Spinal cord (tissue), 10 donors: ENCODE data around the gene PKNOX2. TPM values are rescaled to one million over a fixed set of nuclear protein-coding genes. Genes with fewer than 3 reads are reported as not detected.
A peak's percentile ranks its signal among the peaks of the same experiment; 100 is the strongest.

Source experiments
- DNase-seq, 6 donors: peaks; one replicate each; pipeline versions ENCODE4 v3.0.0 to v3.0.0-alpha.2; 2013 to 2015; ENCODE audit warnings: low spot score in 6 of 6, low read depth in 4 of 6
- H3K27ac ChIP-seq: one replicate; pipeline ENCODE4 v1.5.1; 2013; ENCODE audit warnings: low read depth, low read length, control low read depth
- H3K27me3 ChIP-seq: one replicate; pipeline ENCODE4 v1.6.1; 2013; ENCODE audit warnings: low read length; ENCODE audit not compliant: control insufficient read depth, insufficient read depth
- H3K36me3 ChIP-seq: one replicate; pipeline ENCODE4 v1.6.1; 2013; ENCODE audit warnings: low read length; ENCODE audit not compliant: control insufficient read depth, insufficient read depth
- H3K4me1 ChIP-seq: one replicate; pipeline ENCODE4 v1.6.1; 2013; ENCODE audit warnings: low read length; ENCODE audit not compliant: control insufficient read depth, insufficient read depth
- H3K4me3 ChIP-seq: one replicate; pipeline ENCODE4 v1.5.1; 2013; ENCODE audit warnings: low read depth, low read length, control low read depth
- H3K9me3 ChIP-seq: one replicate; pipeline ENCODE4 v1.6.1; 2013; ENCODE audit warnings: low read length; ENCODE audit not compliant: control insufficient read depth, insufficient read depth
- WGBS: methylation state at CpG from one replicate; pipeline ENCODE4 v1.1.5; 2013; ENCODE audit warnings: missing lambda C conversion rate; ENCODE audit not compliant: insufficient coverage; 5-methylcytosine and 5-hydroxymethylcytosine counted together
- polyA plus RNA-seq, 2 donors: library from polyadenylated mRNA; unstranded; fragments of 120-200 nt; gene quantifications; one replicate each; pipeline ENCODE4 v1.2.1, GENCODE V29; 2013; ENCODE audit not compliant: insufficient read length in 2 of 2
- total RNA-seq, 2 donors: library from RNA; depleted of rRNA in 1 of 2; stranded (reverse); fragments of 120-200 nt in 1 of 2; fragments of >200 nt in 1 of 2; gene quantifications; one replicate each; pipeline versions ENCODE4 v1.2.3 to v1.2.4, GENCODE V29; 2013 to 2014
- donor health status: healthy.

The PKNOX2 gene
- total and polyA plus RNA-seq, 4 donors = 10.6 to 41.2 (median 26.6) TPM

DNA sequence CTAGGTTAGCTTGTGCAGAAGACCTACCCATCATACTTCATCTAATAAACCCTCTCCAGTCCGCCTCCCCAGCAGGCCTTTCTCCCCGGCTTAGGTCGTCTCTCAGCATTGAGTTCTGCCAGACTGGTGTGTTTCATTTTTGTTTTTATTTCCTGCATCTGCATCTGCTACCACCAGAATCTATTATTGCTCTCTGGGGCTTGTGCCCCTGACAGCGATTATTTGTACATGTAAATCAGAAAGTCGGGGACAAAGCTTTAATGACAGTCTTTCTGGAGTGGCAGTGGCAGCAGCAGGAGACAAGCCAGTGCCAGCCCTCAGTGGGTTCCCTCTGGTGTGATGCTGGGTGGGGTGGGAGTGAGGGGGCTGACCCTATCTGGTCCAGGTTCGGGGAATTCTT lies 127.5 kb downstream of the PKNOX2 start:
- Histone ChIP-seq H3K36me3 (no peaks in the 10 kb centered on the region), H3K27me3 (no peaks in the 10 kb centered on the region)
- DNase-seq = peak in 1 of 6 donors; percentile 74

DNA sequence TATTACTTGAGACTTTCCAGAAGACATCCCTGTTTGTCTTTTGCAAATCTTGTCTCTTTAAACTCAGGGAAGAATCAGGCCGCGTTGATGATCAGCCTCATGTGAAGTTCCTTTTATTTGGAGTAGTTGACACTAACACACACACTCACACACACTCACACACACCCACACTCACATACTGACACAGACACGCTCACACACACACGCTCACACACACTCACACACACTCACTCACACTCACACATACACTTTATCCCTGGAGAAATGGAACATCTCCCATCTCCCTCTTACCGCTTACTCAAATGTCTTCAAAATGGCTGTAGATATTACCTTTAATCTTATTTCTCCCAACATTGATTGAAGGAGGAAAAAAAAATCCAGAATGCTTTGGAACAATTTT lies 129.0 kb downstream of the PKNOX2 start:
- no peak overlapping the region for H3K27ac ChIP-seq
- H3K27me3 ChIP-seq = no peaks in the 10 kb centered on the region
- no peaks in the 10 kb centered on the region for H3K9me3 ChIP-seq
- DNase-seq = no peak
- WGBS = 96% methylated on average over 2 of the region's 5 CpGs
- H3K4me3 ChIP-seq = no peak overlapping the region
- H3K4me1 ChIP-seq = peaks cover 19% of the 10 kb centered on the region
- no peaks in the 10 kb centered on the region for H3K36me3 ChIP-seq

More for the DNA sequence above, 127.5 kb downstream of the PKNOX2 start:
- Histone ChIP-seq H3K4me3 (no peak overlapping the region), H3K27ac (no peak overlapping the region), H3K9me3 (no peaks in the 10 kb centered on the region), H3K4me1 (peaks cover 34% of the 10 kb centered on the region)
- 68% methylated on average over 4 of the region's 6 CpGs for WGBS

DNA sequence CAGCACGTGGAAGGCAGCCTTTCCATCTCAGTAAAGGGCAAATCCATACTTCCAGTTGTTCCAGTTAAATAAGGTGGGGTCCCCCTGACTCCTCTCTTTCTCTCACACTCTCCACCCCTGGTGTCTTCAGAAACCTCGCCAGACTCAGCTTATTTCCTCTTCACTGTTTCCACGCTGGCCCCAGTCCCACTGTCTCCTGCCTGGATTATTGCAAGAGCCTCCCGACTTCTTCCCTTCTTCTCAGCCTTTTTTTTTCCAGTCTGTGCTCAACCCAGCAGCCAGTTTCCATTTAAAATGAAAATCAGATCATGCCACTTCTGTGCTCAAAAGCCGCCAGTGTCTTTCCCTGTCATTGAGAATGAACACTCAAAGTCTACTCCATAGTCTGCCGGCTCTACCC lies 131.4 kb downstream of the PKNOX2 start:
- Histone ChIP-seq H3K4me3 (no peak overlapping the region), H3K9me3 (no peaks in the 10 kb centered on the region), H3K27me3 (no peaks in the 10 kb centered on the region), H3K36me3 (no peaks in the 10 kb centered on the region), H3K4me1 (peaks cover 3% of the 10 kb centered on the region), H3K27ac (no peak overlapping the region)
- 62% methylated on average over 6 of the region's 6 CpGs for WGBS
- DNase-seq = peak in 1 of 6 donors; percentile 60

DNA sequence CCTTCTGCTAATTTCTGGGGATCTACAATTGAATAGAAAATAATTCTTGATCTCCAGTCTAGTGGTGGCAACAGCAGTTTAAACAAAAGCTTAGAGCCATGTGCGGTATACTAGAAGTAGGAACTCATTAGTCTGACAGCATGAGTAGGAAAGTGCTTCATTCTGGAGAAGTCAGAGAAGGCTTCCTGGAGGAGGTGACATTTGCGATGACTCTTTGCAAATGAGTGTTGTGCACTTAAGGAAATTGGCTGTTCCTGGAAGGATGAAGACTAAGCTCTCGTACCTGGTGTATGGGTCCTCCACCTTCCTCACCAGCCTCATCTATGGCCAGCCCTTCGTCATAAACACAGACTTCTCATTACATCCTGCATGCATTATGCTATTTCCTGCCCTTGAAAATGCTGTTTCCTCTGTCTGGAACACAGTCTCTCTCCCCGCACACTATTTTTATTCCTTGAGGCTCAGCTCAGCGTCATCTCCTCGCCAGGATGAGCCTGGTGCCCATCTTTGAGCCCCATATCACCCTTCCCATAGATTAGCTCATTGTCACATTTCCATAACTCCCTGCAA lies 132.9 kb downstream of the PKNOX2 start:
- 92% methylated on average over 7 of the region's 7 CpGs for WGBS
- no peak overlapping the region for H3K4me3 ChIP-seq
- peaks cover 12% of the 10 kb centered on the region for H3K4me1 ChIP-seq
- no peak overlapping the region for H3K27ac ChIP-seq
- peaks cover 3% of the 10 kb centered on the region for H3K36me3 ChIP-seq
- DNase-seq = no peak
- no peaks in the 10 kb centered on the region for H3K9me3 ChIP-seq
- no peaks in the 10 kb centered on the region for H3K27me3 ChIP-seq

DNA sequence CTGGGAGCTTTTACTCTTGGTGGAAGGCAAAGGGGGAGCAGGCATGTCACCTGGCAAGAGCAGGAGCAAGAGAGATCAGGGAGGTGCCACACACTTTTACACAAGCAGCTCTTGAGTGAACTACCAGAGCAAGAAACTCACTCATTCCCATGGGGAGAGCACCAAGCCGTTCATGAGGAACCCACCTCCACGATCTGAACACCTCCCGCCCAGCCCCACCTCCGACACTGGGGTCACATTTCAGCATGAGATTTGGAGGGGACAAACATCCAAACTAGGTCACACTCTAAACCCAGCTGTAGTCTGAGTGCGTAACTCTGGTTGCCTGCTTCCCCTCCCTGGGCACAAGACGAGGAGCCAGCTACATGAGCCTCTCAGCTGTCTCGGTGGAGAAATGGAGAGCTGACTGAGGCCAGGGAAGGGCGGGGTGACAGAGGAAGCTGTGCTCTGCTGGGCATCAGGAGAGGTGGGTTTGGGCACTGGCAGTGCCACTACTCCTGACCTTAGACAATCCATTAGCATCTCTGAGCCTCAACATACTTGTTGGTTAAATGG lies 134.6 kb downstream of the PKNOX2 start:
- H3K36me3 ChIP-seq = peaks cover 6% of the 10 kb centered on the region
- no peaks in the 10 kb centered on the region for H3K9me3 ChIP-seq
- WGBS = 78% methylated on average over 6 of the region's 8 CpGs
- H3K27ac ChIP-seq = no peak overlapping the region
- no peak overlapping the region for H3K4me3 ChIP-seq
- no peaks in the 10 kb centered on the region for H3K27me3 ChIP-seq
- DNase-seq = no peak
- peaks cover 24% of the 10 kb centered on the region for H3K4me1 ChIP-seq

DNA sequence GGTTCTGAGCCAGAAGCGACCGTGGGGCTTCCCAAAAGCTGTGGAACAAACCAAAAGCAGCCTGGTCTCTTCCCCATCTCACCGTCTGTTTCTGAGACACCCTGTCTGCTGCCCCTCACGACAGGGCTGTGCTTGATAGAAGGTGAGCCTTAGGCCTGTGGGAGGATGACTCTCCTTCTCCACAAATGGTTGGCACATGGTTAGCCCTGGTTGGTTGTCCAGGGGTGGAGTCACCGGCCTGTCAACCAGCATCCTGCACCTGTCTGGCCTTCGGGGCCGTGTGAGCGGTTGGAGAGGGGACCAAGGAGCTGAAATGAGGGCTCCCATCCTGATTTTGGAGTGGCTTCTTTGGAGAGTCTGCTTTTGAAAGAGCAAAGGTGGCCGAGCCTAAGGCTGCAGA lies 135.3 kb downstream of the PKNOX2 start:
- Histone ChIP-seq H3K27me3 (no peaks in the 10 kb centered on the region), H3K9me3 (no peaks in the 10 kb centered on the region), H3K4me3 (no peak overlapping the region), H3K36me3 (peaks cover 8% of the 10 kb centered on the region), H3K27ac (no peak overlapping the region), H3K4me1 (peaks cover 28% of the 10 kb centered on the region)
- WGBS = 100% methylated on average over 5 of the region's 9 CpGs
- no peak for DNase-seq

DNA sequence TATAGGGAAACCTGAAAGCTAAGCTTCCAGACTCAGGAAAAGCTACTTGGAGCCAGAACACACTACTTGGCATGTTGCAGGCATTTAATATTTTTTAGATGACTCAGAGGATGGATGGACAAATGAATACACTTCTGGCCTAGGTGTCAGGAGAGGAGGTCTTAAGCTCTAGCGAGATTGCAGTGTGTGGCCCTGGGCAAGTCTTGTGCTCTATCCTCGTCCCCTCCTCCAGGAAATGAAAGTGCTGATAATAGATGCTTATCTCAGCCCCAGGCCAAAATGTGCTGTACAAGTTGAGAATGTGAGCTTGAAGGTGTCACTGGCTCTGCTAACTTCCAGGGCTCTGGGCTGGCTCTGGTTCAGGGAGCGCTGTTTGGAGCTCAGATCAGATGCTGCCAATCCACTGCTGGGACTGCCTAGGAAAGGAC lies 136.3 kb downstream of the PKNOX2 start:
- Histone ChIP-seq H3K27me3 (no peaks in the 10 kb centered on the region), H3K36me3 (peaks cover 8% of the 10 kb centered on the region), H3K4me1 (peaks cover 32% of the 10 kb centered on the region), H3K4me3 (no peak overlapping the region), H3K27ac (no peak overlapping the region), H3K9me3 (no peaks in the 10 kb centered on the region)
- DNase-seq = no peak
- WGBS = 96% methylated on average over 2 of the region's 3 CpGs

DNA sequence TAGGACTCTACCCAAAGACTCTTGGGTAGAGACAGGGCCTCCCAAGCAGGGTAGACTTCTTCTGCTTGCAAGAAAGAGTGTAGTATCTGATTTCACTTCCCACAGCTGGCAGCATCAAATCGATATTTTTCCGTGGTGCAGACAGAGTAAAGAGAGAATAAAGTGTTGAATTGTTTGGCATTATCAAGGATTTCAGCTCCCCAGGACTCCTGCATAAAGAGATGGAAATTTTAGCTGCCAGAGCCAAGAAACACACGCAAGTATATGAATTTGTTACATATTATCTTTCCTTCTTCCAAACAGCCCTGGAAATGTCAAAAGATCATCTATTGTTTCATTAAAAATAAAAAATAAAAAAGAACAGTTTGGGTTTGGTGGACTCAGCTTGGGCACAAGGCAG lies 136.8 kb downstream of the PKNOX2 start:
- WGBS = no CpG with 5 or more reads among the region's 3 CpGs
- no peak overlapping the region for H3K27ac ChIP-seq

DNA sequence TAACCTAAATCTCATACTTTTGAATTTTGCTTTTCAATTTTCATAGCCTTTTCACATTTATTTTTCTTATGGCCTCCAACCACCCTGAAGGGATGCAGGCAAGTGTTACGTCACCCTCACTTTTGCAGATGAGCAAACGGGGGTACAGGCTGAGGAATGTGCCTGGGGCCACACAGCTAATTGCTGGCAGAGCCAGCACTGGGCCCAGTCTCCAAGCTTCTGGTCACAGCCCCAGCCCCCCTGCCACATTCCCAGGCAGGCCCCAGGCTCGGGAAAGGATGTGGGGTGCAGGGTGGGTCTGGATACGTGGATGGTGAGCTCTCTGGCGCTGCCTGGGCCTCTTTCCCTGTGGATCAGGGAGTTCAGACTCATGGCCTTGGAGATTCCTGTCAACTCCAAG lies 138.6 kb downstream of the PKNOX2 start:
- no peaks in the 10 kb centered on the region for H3K9me3 ChIP-seq
- no peak for DNase-seq
- H3K4me1 ChIP-seq = peaks cover 38% of the 10 kb centered on the region
- H3K4me3 ChIP-seq = no peak overlapping the region
- H3K36me3 ChIP-seq = peaks cover 11% of the 10 kb centered on the region
- H3K27ac ChIP-seq = no peak overlapping the region
- WGBS = 90% methylated on average over 2 of the region's 5 CpGs
- H3K27me3 ChIP-seq = no peaks in the 10 kb centered on the region

More for the DNA sequence above, 136.8 kb downstream of the PKNOX2 start:
- Histone ChIP-seq H3K36me3 (peaks cover 8% of the 10 kb centered on the region), H3K4me3 (no peak overlapping the region), H3K9me3 (no peaks in the 10 kb centered on the region), H3K27me3 (no peaks in the 10 kb centered on the region), H3K4me1 (peaks cover 32% of the 10 kb centered on the region)
- no peak for DNase-seq

DNA sequence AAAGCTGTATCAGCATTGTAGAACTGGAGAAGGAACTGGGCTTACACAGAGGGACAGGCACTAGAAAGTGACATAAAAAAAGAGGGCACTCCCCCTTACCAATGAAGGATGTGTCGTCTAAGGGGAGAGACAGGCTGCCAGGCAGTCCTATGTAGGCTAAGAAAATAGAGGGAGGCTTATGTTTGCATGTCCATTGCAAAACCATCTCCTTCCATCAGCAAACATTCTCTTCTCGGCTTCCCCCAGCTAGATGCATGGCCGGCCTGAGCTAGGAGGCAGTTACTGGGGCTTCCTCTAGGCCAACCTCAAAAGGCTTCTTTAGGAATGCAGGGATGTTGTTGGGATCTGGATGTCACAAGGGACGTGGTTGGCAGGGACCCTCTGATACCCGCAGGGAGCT lies 139.1 kb downstream of the PKNOX2 start:
- Histone ChIP-seq H3K36me3 (peaks cover 12% of the 10 kb centered on the region), H3K4me3 (no peak overlapping the region), H3K27me3 (no peaks in the 10 kb centered on the region), H3K4me1 (peaks cover 38% of the 10 kb centered on the region), H3K27ac (no peak overlapping the region), H3K9me3 (no peaks in the 10 kb centered on the region)
- DNase-seq = no peak
- WGBS = 20% methylated on average over 1 of the region's 5 CpGs
